ENCODE measurements around the gene ACOD1.
A peak's percentile ranks its signal among the peaks of the same experiment; 100 is the strongest.
"Not testable (repeated sequence)": the region's sequence is repeated elsewhere in the genome, so short reads cannot be mapped to it uniquely, and the experiment has no call there.

Gene ACOD1

GRCh38 chr13:76954538-76954937 is 6.2 kb downstream of the ACOD1 start:
- no peak for DNase-seq

GRCh38 chr13:76955193-76955592 is 6.9 kb downstream of the ACOD1 start:
- no peak for DNase-seq

GRCh38 chr13:76955661-76956060 is 7.3 kb downstream of the ACOD1 start:
- DNase-seq: no peak

GRCh38 chr13:76958841-76959432 is 10.6 kb downstream of the ACOD1 start:
- DNase-seq: no peak

GRCh38 chr13:76959734-76960133 is 11.4 kb downstream of the ACOD1 start:
- DNase-seq: not testable (repeated sequence)

GRCh38 chr13:76965759-76966421 is 17.6 kb downstream of the ACOD1 start:
- no peak for DNase-seq

GRCh38 chr13:76967031-76967430 is 18.7 kb downstream of the ACOD1 start:
- no peak for DNase-seq

- DNase-seq: no peak
These were observed 19.7 kb downstream of the ACOD1 start for GRCh38 chr13:76968041-76968440.

GRCh38 chr13:76969488-76970365 is 21.4 kb downstream of the ACOD1 start:
- no peak for DNase-seq

GRCh38 chr13:76971215-76971614 is 22.9 kb downstream of the ACOD1 start:
- no peak for DNase-seq

GRCh38 chr13:76971851-76972829 is 23.8 kb downstream of the ACOD1 start:
- no peak for DNase-seq

GRCh38 chr13:76973920-76974617 is 25.8 kb downstream of the ACOD1 start:
- no peak for DNase-seq

- DNase-seq: no peak
These were observed 26.3 kb downstream of the ACOD1 start for GRCh38 chr13:76974618-76974975.

GRCh38 chr13:76975863-76976262 is 27.6 kb downstream of the ACOD1 start:
- no peak for DNase-seq

- DNase-seq: no peak
These were observed 28.2 kb downstream of the ACOD1 start for GRCh38 chr13:76976490-76976889.

- no peak for DNase-seq
These were observed 28.6 kb downstream of the ACOD1 start for GRCh38 chr13:76976929-76977328.

GRCh38 chr13:76980075-76980718 is 31.9 kb downstream of the ACOD1 start:
- peak; percentile 75 to 93 (median 81) for DNase-seq

GRCh38 chr13:76982061-76982460 is 33.8 kb downstream of the ACOD1 start:
- DNase-seq: no peak

- no peak for DNase-seq
These were observed 35.4 kb downstream of the ACOD1 start for GRCh38 chr13:76983676-76984075.

GRCh38 chr13:76991432-76991795 is 43.1 kb downstream of the ACOD1 start:
- DNase-seq: peak; percentile 39 to 63 (median 58)

GRCh38 chr13:76991796-76992547 is 43.7 kb downstream of the ACOD1 start, which contains the start of gene CLN5:
Gene CLN5 (plus strand): TSS chr13:76992081. CDS start chr13:76992099, 18 bp downstream.
- peak; percentile 79 to 95 (median 91) for DNase-seq
